Ovary (tissue), 3 donors: ENCODE data around the gene OR10G6.

ENCODE experiments used
- CTCF ChIP-seq, 3 donors: fragments of 450-650 bp in 2 of 3; fragments of 200-600 bp in 1 of 3; IDR thresholded peaks; one replicate each; pipeline versions ENCODE4 v1.5.1 to v1.8.0; 2016 to 2022; ENCODE audit warnings: antibody characterized with exemption in 3 of 3, mild to moderate bottlenecking in 1 of 3
- EP300 ChIP-seq: sonication (generic); formaldehyde crosslinking; IDR thresholded peaks from one replicate; pipeline ENCODE4 v1.6.1; 2017; ENCODE audit warnings: antibody characterized with exemption
- POLR2A ChIP-seq: fragments of 450-650 bp; IDR thresholded peaks from one replicate; pipeline ENCODE4 v1.6.1; 2017; ENCODE audit warnings: antibody characterized with exemption, mild to moderate bottlenecking, moderate library complexity
- donor health status: DM: no; HTN: no; CAD: no.

- TF ChIP-seq CTCF (IDR thresholded peaks at IDR 0.05) (no peak), EP300 (no peak), POLR2A (no peak)
These were observed 31.5 kb upstream of the OR10G6 start, which contains the start of gene OR10G8 for GRCh38 chr11:124026498-124026897.
